ENCODE results near the gene GPR55. TPM values are rescaled to one million over a fixed set of nuclear protein-coding genes. Genes with fewer than 3 reads are reported as not detected.

Gene GPR55
- total and polyA plus RNA-seq, 2 donors (not counting 3 experiments of a cell fraction or from before 2014, with no cell fraction given) = not detected

- TF ChIP-seq GATA2 (IDR thresholded peaks at IDR 0.05; ENCODE audit: insufficient read depth, insufficient read length, low read depth, low read length) = no peak
- no peak for TF ChIP-seq EZH2 (IDR thresholded peaks at IDR 0.05; ENCODE audit: borderline replicate concordance, low read depth, low read length, severe bottlenecking)
- TF ChIP-seq, protein P1, sequence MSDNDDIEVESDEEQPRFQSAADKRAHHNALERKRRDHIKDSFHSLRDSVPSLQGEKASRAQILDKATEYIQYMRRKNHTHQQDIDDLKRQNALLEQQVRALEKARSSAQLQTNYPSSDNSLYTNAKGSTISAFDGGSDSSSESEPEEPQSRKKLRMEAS (IDR thresholded peaks at IDR 0.05; ENCODE audit: insufficient read depth, insufficient read length) = no peak
- TF ChIP-seq, protein P2, sequence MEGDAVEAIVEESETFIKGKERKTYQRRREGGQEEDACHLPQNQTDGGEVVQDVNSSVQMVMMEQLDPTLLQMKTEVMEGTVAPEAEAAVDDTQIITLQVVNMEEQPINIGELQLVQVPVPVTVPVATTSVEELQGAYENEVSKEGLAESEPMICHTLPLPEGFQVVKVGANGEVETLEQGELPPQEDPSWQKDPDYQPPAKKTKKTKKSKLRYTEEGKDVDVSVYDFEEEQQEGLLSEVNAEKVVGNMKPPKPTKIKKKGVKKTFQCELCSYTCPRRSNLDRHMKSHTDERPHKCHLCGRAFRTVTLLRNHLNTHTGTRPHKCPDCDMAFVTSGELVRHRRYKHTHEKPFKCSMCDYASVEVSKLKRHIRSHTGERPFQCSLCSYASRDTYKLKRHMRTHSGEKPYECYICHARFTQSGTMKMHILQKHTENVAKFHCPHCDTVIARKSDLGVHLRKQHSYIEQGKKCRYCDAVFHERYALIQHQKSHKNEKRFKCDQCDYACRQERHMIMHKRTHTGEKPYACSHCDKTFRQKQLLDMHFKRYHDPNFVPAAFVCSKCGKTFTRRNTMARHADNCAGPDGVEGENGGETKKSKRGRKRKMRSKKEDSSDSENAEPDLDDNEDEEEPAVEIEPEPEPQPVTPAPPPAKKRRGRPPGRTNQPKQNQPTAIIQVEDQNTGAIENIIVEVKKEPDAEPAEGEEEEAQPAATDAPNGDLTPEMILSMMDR (IDR thresholded peaks at IDR 0.05; ENCODE audit: extremely low read depth in 1 of 2, insufficient read depth in 1 of 2, low read depth in 1 of 2, low read length in 2 of 2) = no peak
- no peak for TF ChIP-seq MYC (IDR thresholded peaks at IDR 0.05; ENCODE audit: low read depth, low read length)
- no peak for TF ChIP-seq POLR2A (IDR thresholded peaks at IDR 0.05; ENCODE audit: low read depth, low read length)
- no peak for TF ChIP-seq FOS (IDR thresholded peaks at IDR 0.05; ENCODE audit: borderline replicate concordance, insufficient read depth, low read length)
- no peak for TF ChIP-seq POLR2AphosphoS5 (IDR thresholded peaks at IDR 0.05; ENCODE audit: insufficient read depth, low read depth, low read length)
- TF ChIP-seq JUN (IDR thresholded peaks at IDR 0.05; ENCODE audit: borderline replicate concordance, insufficient read depth, insufficient read length, low read depth) = no peak
- BruUV-seq (replicated peaks) = no TSS peak
- dilution Hi-C loops (cut with MboI; ENCODE audit: extremely low pct_ligation_motif_present, low sequenced_read_pairs) = no loop called here
- no peak overlapping the region for H3K9ac ChIP-seq (replicated peaks; ENCODE audit: extremely low read depth, insufficient read depth, low read length)
- ChIA-PET CTCF (interaction anchor here (1.6 kb wide), 1 partner anchor 104 kb away, joined by 4 read pairs; no protein-coding TSS in a partner anchor), POLR2A (interaction anchor here (0.6 kb wide), 1 partner anchor 12 kb away, joined by 4 read pairs; no protein-coding TSS in a partner anchor)
- no peaks in the 10 kb centered on the region for H3K4me1 ChIP-seq (ENCODE audit: control insufficient read depth, extremely low read depth, insufficient read depth, low read length)
- no peaks in the 10 kb centered on the region for H3K9me1 ChIP-seq (replicated peaks; ENCODE audit: control insufficient read depth, extremely low read depth, insufficient read depth, low read length)
- peaks cover 4 to 7% of the 10 kb centered on the region in 2 experiments for H3K27me3 ChIP-seq (ENCODE audit: control insufficient read depth in 2 of 2, insufficient read depth in 2 of 2, low read length in 2 of 2)
- no peaks in the 10 kb centered on the region for H3K79me2 ChIP-seq (ENCODE audit: control insufficient read depth, insufficient read depth, low read length)
- DNase-seq (ENCODE audit: low read depth, low spot score) = no peak
- FAIRE-seq = no peak
- no peak overlapping the region for H3K27ac ChIP-seq (ENCODE audit: insufficient read depth, low read depth, low read length)
- intact Hi-C loops (cut with micrococcal nuclease) = no loop called here
- H3K9me3 ChIP-seq (replicated peaks; ENCODE audit: control insufficient read depth, insufficient read depth, low read length) = no peaks in the 10 kb centered on the region
- no peak overlapping the region for H3K4me2 ChIP-seq (ENCODE audit: insufficient read depth, low read length)
- no peak overlapping the region for H2AFZ ChIP-seq (ENCODE audit: low read depth, low read length)
- H3K36me3 ChIP-seq (ENCODE audit: control insufficient read depth in 2 of 2, extremely low read depth in 1 of 2, insufficient read depth in 2 of 2, low read length in 2 of 2) = no peaks in the 10 kb centered on the region
- no peak overlapping the region for H3K4me3 ChIP-seq (replicated peaks in 1 of 3; ENCODE audit: insufficient read depth in 1 of 3, low read depth in 1 of 3, low read length in 3 of 3)
- no peaks in the 10 kb centered on the region for H4K20me1 ChIP-seq (replicated peaks; ENCODE audit: control insufficient read depth, extremely low read depth, insufficient read depth, low read length)
Observed at GRCh38 chr2:230951396-230951795, 26.4 kb upstream of the GPR55 start.

Data from endothelial cell of umbilical vein (primary cell).